HEK293 (cell line): ENCODE data around the gene LRCH4.

Source experiments
- CTCF ChIA-PET: fragments of 350-600 bp; formaldehyde crosslinking; extraction: SDS; loops from one replicate; lab custom pipeline; 2021; ENCODE audit warnings: antibody characterized with exemption; lab: Yijun Ruan, JAX
- POLR2A ChIA-PET: fragments of 300-600 bp; formaldehyde crosslinking; extraction: SDS; loops from one replicate; lab custom pipeline; 2020; ENCODE audit warnings: antibody characterized with exemption, inconsistent platforms; lab: Yijun Ruan, JAX
- H3K27ac ChIP-seq: fragments of 200-500 bp; sonication (Bioruptor generic); 2 replicates; pipeline ENCODE4 v1.5.1; 2014; ENCODE audit warnings: low read depth, low read length, control low read depth, inconsistent platforms; ENCODE audit errors: extremely low read depth
- H3K36me3 ChIP-seq, 2 experiments: fragments of 200-500 bp in 1 of 2; sonication (Bioruptor generic) in 1 of 2; 1 replicate in 1 of 2; 2 replicates in 1 of 2; pipeline ENCODE4 v1.5.1; 2014 to 2017; ENCODE audit warnings: inconsistent platforms in 2 of 2, low read length in 2 of 2; ENCODE audit not compliant: control insufficient read depth in 2 of 2, insufficient read depth in 1 of 2
- H3K4me1 ChIP-seq: fragments of 200-500 bp; sonication (Bioruptor generic); 2 replicates; pipeline ENCODE4 v1.5.1; 2014; ENCODE audit warnings: mild to moderate bottlenecking, low read length, inconsistent platforms; ENCODE audit not compliant: control insufficient read depth, insufficient read depth
- H3K4me3 ChIP-seq: 2 replicates; pipeline ENCODE4 v1.5.1; 2011; ENCODE audit warnings: low read depth, mild to moderate bottlenecking, control low read depth, low read length, moderate library complexity
- H3K9me3 ChIP-seq: fragments of 200-500 bp; sonication (Bioruptor generic); 2 replicates; pipeline ENCODE4 v1.5.1; 2014; ENCODE audit warnings: low read depth, low read length, inconsistent platforms; ENCODE audit not compliant: control insufficient read depth, insufficient read depth
- BCL11B ChIP-seq: fragments of 450-650 bp; formaldehyde crosslinking; IDR thresholded peaks from 2 replicates; pipeline ENCODE4 v1.5.1; 2016; ENCODE audit warnings: low read depth, missing biosample characterization, missing genetic modification characterization
- EGR2 ChIP-seq: fragments of 450-650 bp; formaldehyde crosslinking; IDR thresholded peaks from 2 replicates; pipeline ENCODE4 v1.5.1; 2016; ENCODE audit warnings: low read depth, missing biosample characterization, missing genetic modification characterization
- ELK4 ChIP-seq: IDR thresholded peaks from 2 replicates; pipeline ENCODE4 v1.6.1; 2011; ENCODE audit warnings: mild to moderate bottlenecking, low read depth, low read length, borderline replicate concordance
- GLI2 ChIP-seq: fragments of 450-650 bp; formaldehyde crosslinking; IDR thresholded peaks from 2 replicates; pipeline ENCODE4; 2017; ENCODE audit warnings: missing biosample characterization, missing genetic modification characterization, low read depth, borderline replicate concordance
- GLI4 ChIP-seq: fragments of 450-650 bp; formaldehyde crosslinking; IDR thresholded peaks from 2 replicates; pipeline ENCODE4 v1.5.1; 2016; ENCODE audit warnings: missing biosample characterization, missing genetic modification characterization
- KLF1 ChIP-seq: fragments of 450-650 bp; formaldehyde crosslinking; IDR thresholded peaks from 2 replicates; pipeline ENCODE4 v1.5.1; 2016; ENCODE audit warnings: missing biosample characterization, missing genetic modification characterization
- KLF17 ChIP-seq: fragments of 450-650 bp; formaldehyde crosslinking; IDR thresholded peaks from 2 replicates; pipeline ENCODE4 v1.5.1; 2016; ENCODE audit warnings: missing biosample characterization, missing genetic modification characterization
- SP3 ChIP-seq: fragments of 450-650 bp; formaldehyde crosslinking; IDR thresholded peaks from 2 replicates; pipeline ENCODE4 v1.5.1; 2016; ENCODE audit warnings: missing biosample characterization, missing genetic modification characterization
- SP7 ChIP-seq: fragments of 450-650 bp; formaldehyde crosslinking; IDR thresholded peaks from 2 replicates; pipeline ENCODE4 v1.5.1; 2016; ENCODE audit warnings: missing biosample characterization, missing genetic modification characterization
- ZBTB48 ChIP-seq: fragments of 450-650 bp; formaldehyde crosslinking; IDR thresholded peaks from 2 replicates; pipeline ENCODE4 v1.5.1; 2016; ENCODE audit warnings: missing biosample characterization, missing genetic modification characterization
- ZFP69B ChIP-seq: fragments of 450-650 bp; formaldehyde crosslinking; IDR thresholded peaks from 2 replicates; pipeline ENCODE4 v1.5.1; 2016; ENCODE audit warnings: missing biosample characterization, missing genetic modification characterization
- ZNF10 ChIP-seq: fragments of 450-650 bp; formaldehyde crosslinking; IDR thresholded peaks from 2 replicates; pipeline ENCODE4 v1.5.1; 2017; ENCODE audit warnings: missing biosample characterization, missing genetic modification characterization
- ZNF274 ChIP-seq, 2 experiments: fragments of 200-500 bp in 1 of 2; fragments of 450-650 bp in 1 of 2; sonication (Bioruptor generic) in 1 of 2; formaldehyde crosslinking in 1 of 2; IDR thresholded peaks; 2 replicates each; pipeline versions ENCODE4 v1.5.1 to v1.6.1; 2014 to 2016; ENCODE audit warnings: borderline replicate concordance in 1 of 2, inconsistent platforms in 1 of 2, low read length in 1 of 2, missing biosample characterization in 1 of 2, missing genetic modification characterization in 1 of 2
- ZNF324 ChIP-seq: fragments of 450-650 bp; formaldehyde crosslinking; IDR thresholded peaks from 2 replicates; pipeline ENCODE4 v1.5.1; 2016; ENCODE audit warnings: missing biosample characterization, missing genetic modification characterization
- ZNF341 ChIP-seq: fragments of 450-650 bp; formaldehyde crosslinking; IDR thresholded peaks from 2 replicates; pipeline ENCODE4; 2016; ENCODE audit warnings: low read depth, missing biosample characterization, missing genetic modification characterization
- ZNF350 ChIP-seq: fragments of 450-650 bp; formaldehyde crosslinking; IDR thresholded peaks from 2 replicates; pipeline ENCODE4 v1.5.0; 2017; ENCODE audit warnings: missing biosample characterization, mild to moderate bottlenecking, missing genetic modification characterization
- ZNF585B ChIP-seq: fragments of 450-650 bp; formaldehyde crosslinking; IDR thresholded peaks from 2 replicates; pipeline ENCODE4 v1.5.1; 2016; ENCODE audit warnings: missing biosample characterization, missing genetic modification characterization
- ZNF629 ChIP-seq: fragments of 450-650 bp; formaldehyde crosslinking; IDR thresholded peaks from 2 replicates; pipeline ENCODE4 v1.5.1; 2017; ENCODE audit warnings: missing biosample characterization, missing genetic modification characterization
- ZNF776 ChIP-seq: fragments of 450-650 bp; formaldehyde crosslinking; IDR thresholded peaks from 2 replicates; pipeline ENCODE4 v1.5.0; 2017; ENCODE audit warnings: missing biosample characterization, missing genetic modification characterization, borderline replicate concordance
- ZNF830 ChIP-seq: fragments of 450-650 bp; IDR thresholded peaks from 2 replicates; pipeline ENCODE4 v1.5.0; 2018; ENCODE audit warnings: missing biosample characterization, missing genetic modification characterization, low read depth, mild to moderate bottlenecking, moderate library complexity
- ZNF837 ChIP-seq: fragments of 450-650 bp; formaldehyde crosslinking; IDR thresholded peaks from 2 replicates; pipeline ENCODE4 v1.5.1; 2016; ENCODE audit warnings: missing biosample characterization, missing genetic modification characterization
- ZXDB ChIP-seq: fragments of 450-650 bp; formaldehyde crosslinking; IDR thresholded peaks from 2 replicates; pipeline ENCODE4 v1.5.1; 2016; ENCODE audit warnings: missing biosample characterization, missing genetic modification characterization
- TF ChIP-seq, protein P1 (sequence below): fragments of 450-650 bp; formaldehyde crosslinking; IDR thresholded peaks from 2 replicates; pipeline ENCODE4 v1.5.1; 2016; ENCODE audit warnings: missing biosample characterization, missing genetic modification characterization
- TF ChIP-seq, protein P2 (sequence below): fragments of 450-650 bp; IDR thresholded peaks from 2 replicates; pipeline ENCODE4 v1.5.1; 2018; ENCODE audit warnings: missing biosample characterization, missing genetic modification characterization

LRCH4 gene

DNA sequence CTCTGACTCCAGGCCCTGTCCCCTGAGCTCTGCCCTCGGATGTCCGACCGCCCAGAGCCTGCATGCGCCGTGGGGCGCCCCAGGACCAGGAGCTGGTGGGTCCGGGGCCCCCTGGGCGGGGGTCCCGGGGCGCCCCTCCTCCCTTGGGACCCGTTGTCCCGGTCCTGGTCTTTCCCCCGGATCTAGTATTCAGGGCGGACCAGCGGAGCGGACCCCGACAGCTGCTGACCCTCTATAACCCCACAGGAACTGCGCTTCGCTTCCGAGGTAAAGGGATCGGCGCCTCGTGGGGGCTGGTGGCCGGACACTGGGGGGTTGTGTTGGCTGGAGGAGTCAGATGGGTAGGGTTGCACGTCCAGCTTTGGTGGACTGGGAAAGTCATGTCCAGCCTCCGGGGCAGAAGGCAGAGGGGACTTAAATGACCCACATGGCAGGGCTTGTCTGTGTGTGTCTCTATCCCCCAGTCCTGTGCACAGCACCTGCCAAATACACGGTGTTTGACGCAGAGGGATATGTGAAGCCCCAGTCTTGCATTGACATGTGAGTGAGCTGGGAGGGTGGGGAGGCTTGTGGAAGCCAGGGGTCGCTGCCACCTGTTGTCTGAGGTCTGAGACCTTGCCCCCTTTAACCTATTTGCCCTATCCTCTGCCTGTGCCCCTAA is 26.9 kb upstream of the LRCH4 start:
- ChIA-PET CTCF (interaction anchor here (0.6 to 1.4 kb wide), 7 partner anchors 17 to 113 kb away, joined by 3 to 11 read pairs (median 3); no protein-coding TSS in a partner anchor), POLR2A (interaction anchor here (0.7 to 7.4 kb wide), 17 partner anchors 10 to 262 kb away, joined by 3 to 91 read pairs (median 5); partner anchors contain the start of genes FBXO24, GNB2, LRCH4 and MEPCE)
- TF ChIP-seq EGR2: no peak
- TF ChIP-seq SP3 (tag by site-specific recombination): no peak
- TF ChIP-seq GLI2 (tag by site-specific recombination): no peak
- TF ChIP-seq ZNF837 (tag by site-specific recombination): no peak
- no peak for TF ChIP-seq ZNF776
- TF ChIP-seq ZBTB48 (tag by site-specific recombination): no peak
- TF ChIP-seq, protein P1, sequence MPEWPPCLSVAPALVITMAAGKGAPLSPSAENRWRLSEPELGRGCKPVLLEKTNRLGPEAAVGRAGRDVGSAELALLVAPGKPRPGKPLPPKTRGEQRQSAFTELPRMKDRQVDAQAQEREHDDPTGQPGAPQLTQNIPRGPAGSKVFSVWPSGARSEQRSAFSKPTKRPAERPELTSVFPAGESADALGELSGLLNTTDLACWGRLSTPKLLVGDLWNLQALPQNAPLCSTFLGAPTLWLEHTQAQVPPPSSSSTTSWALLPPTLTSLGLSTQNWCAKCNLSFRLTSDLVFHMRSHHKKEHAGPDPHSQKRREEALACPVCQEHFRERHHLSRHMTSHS (tag by site-specific recombination): no peak
- no peak for TF ChIP-seq ZNF830
- no peak for TF ChIP-seq GLI4 (tag by site-specific recombination)
- TF ChIP-seq BCL11B: no peak
- no peak for TF ChIP-seq KLF17 (tag by site-specific recombination)
- no peak for TF ChIP-seq ELK4
- Histone ChIP-seq H3K27ac (no peak overlapping the region), H3K36me3 (no peaks in the 10 kb centered on the region), H3K9me3 (no peaks in the 10 kb centered on the region), H3K4me1 (no peaks in the 10 kb centered on the region), H3K4me3 (peak overlapping the region; percentile 70)

DNA sequence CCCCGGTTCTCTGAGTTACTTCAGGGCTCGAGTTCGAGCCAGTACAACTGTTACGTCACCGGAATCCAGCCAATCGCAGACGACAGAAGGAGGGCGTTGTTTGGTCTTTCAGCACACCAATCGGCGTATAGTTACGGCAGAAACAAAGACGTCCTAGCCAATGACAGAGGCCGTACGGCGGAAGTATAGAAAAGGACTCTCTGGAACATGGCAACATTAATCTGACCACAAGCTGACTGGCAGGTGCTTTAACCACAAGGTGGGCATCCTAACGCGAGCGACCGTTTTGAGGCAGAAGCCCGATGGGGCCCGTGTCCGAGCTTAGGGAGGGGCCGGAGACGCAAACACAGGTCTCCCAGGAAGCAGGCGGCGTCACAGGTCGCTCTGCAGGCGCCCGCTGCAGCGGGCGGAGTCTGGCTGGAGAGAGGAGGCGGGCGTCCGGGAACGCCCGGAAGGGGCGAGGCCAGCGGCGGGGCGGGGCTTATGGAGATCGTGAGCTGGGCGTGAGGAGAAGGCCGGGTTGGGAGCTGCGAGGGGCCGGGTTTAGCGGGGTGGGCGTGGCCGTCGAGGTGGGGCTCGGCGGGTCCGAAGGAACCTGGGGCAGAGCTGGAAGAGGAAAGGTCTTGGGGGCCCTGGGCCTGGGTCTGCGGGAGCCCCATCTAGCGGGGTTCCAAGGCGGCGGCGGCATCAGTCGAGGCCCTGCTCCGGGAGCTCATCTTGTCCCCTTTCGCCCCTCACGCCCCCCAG is 26.2 kb upstream of the LRCH4 start, which contains the start of gene MOSPD3:
Gene MOSPD3 (plus strand): TSS at position 558 of the 747 bp plus-strand sequence. CDS start 252 bp downstream, outside the sequence.
- ChIA-PET CTCF (interaction anchor here (0.7 to 1.4 kb wide), 5 partner anchors 18 to 113 kb away, joined by 3 to 11 read pairs (median 3); no protein-coding TSS in a partner anchor), POLR2A (interaction anchor here (0.7 to 7.4 kb wide), 18 partner anchors 10 to 263 kb away, joined by 3 to 91 read pairs (median 4); partner anchors contain the start of genes FBXO24, GNB2, LRCH4 and MEPCE)
- peak within 1 kb of the TSS; percentile 54; the same call in 1 of the 2 replicates for H3K27ac ChIP-seq
- H3K4me1 ChIP-seq: no peaks in the 10 kb centered on the region
- peaks cover 0 to 3% of the 10 kb centered on the region in 2 experiments; a peak in 1 of 3 replicates for H3K36me3 ChIP-seq
- no peaks in the 10 kb centered on the region for H3K9me3 ChIP-seq
- peak within 1 kb of the TSS; percentile 70 for H3K4me3 ChIP-seq
- TF ChIP-seq ZNF585B (no peak), ZXDB (tag by site-specific recombination) (0 out of 2 replicates have a peak, but pooled peaks have one; percentile 36), KLF1 (tag by site-specific recombination) (peak; percentile 75), ZFP69B (tag by site-specific recombination) (no peak), ZNF10 (tag by site-specific recombination) (no peak), SP7 (tag by site-specific recombination) (peak; percentile 35; the same call in 1 of the 2 replicates), ZNF341 (no peak), ZNF629 (tag by site-specific recombination) (peak; percentile 93), ZNF324 (tag by site-specific recombination) (no peak), ZNF274 (IDR thresholded peaks at IDR 0.05; ENCODE audit: low read length) (no peak), ZNF274 (tag by site-specific recombination; IDR thresholded peaks at IDR 0.05; ENCODE audit: borderline replicate concordance) (no peak), ZNF350 (tag by site-specific recombination) (no peak)
- TF ChIP-seq, protein P2, sequence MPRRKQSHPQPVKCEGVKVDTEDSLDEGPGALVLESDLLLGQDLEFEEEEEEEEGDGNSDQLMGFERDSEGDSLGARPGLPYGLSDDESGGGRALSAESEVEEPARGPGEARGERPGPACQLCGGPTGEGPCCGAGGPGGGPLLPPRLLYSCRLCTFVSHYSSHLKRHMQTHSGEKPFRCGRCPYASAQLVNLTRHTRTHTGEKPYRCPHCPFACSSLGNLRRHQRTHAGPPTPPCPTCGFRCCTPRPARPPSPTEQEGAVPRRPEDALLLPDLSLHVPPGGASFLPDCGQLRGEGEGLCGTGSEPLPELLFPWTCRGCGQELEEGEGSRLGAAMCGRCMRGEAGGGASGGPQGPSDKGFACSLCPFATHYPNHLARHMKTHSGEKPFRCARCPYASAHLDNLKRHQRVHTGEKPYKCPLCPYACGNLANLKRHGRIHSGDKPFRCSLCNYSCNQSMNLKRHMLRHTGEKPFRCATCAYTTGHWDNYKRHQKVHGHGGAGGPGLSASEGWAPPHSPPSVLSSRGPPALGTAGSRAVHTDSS (tag by site-specific recombination): no peak
